Prostate gland (tissue), 2 donors: ENCODE results near the gene STRA8. TPM values are rescaled to one million over a fixed set of nuclear protein-coding genes. Genes with fewer than 3 reads are reported as not detected.
"Not testable (repeated sequence)": the region's sequence is repeated elsewhere in the genome, so short reads cannot be mapped to it uniquely, and the experiment has no call there.

Experiments used
- DNase-seq: peaks from one replicate; pipeline ENCODE4 v3.0.0-alpha.2; 2019; ENCODE audit warnings: low spot score
- H3K27ac ChIP-seq, 2 donors: fragments of 200-600 bp; sonication (generic); 2 replicates each; pipeline ENCODE4 v1.5.1; 2017 to 2019
- H3K27me3 ChIP-seq: fragments of 200-600 bp; sonication (generic); replicated peaks from 2 replicates; pipeline ENCODE4 v1.5.1; 2019; ENCODE audit not compliant: insufficient read depth
- H3K36me3 ChIP-seq, 2 donors: fragments of 200-600 bp; sonication (generic); 1 replicate in 1 of 2; 2 replicates in 1 of 2; pipeline versions ENCODE4 v1.5.1 to v1.8.1; 2017 to 2019
- H3K4me1 ChIP-seq: fragments of 200-600 bp; sonication (generic); replicated peaks from 2 replicates; pipeline ENCODE4 v1.5.1; 2019
- H3K4me3 ChIP-seq, 2 donors: fragments of 200-600 bp; sonication (generic); 2 replicates each; pipeline ENCODE4 v1.5.1; 2017 to 2019
- H3K9me3 ChIP-seq: fragments of 200-600 bp; sonication (generic); 2 replicates; pipeline ENCODE4 v1.5.1; 2017
- POLR2A ChIP-seq: fragments of 450-650 bp; IDR thresholded peaks from one replicate; pipeline ENCODE4 v1.6.1; 2016; ENCODE audit warnings: antibody characterized with exemption, mild to moderate bottlenecking
- POLR2AphosphoS5 ChIP-seq: sonication (generic); formaldehyde crosslinking; IDR thresholded peaks from one replicate; pipeline ENCODE4 v1.6.1; 2017; ENCODE audit warnings: antibody characterized with exemption
- WGBS: methylation state at CpG from one replicate; pipeline ENCODE4 v1.1.5; 2018; 5-methylcytosine and 5-hydroxymethylcytosine counted together
- intact Hi-C: fragments of 100-400 bp; cut with DNase I; formaldehyde crosslinking; loops from one replicate; pipeline ENCODE4 v1.14.2; 2022
- total RNA-seq, 2 donors: library from RNA; depleted of rRNA; stranded (reverse); fragments of >200 nt; gene quantifications; one replicate each; pipeline ENCODE4 v1.1.0, GENCODE V29; 2016
- TF ChIP-seq, protein P1 (sequence below), 4 experiments: fragments of 200-600 bp in 2 of 4; fragments of 450-650 bp in 2 of 4; sonication (generic) in 2 of 4; IDR thresholded peaks; 1 replicate in 3 of 4; 2 replicates in 1 of 4; pipeline ENCODE4 v1.5.1; 2016 to 2019; ENCODE audit warnings: antibody characterized with exemption in 4 of 4, mild to moderate bottlenecking in 2 of 4, moderate library complexity in 2 of 4

STRA8 gene
- total RNA-seq, 2 donors from 2014 or later, result not detected

DNA sequence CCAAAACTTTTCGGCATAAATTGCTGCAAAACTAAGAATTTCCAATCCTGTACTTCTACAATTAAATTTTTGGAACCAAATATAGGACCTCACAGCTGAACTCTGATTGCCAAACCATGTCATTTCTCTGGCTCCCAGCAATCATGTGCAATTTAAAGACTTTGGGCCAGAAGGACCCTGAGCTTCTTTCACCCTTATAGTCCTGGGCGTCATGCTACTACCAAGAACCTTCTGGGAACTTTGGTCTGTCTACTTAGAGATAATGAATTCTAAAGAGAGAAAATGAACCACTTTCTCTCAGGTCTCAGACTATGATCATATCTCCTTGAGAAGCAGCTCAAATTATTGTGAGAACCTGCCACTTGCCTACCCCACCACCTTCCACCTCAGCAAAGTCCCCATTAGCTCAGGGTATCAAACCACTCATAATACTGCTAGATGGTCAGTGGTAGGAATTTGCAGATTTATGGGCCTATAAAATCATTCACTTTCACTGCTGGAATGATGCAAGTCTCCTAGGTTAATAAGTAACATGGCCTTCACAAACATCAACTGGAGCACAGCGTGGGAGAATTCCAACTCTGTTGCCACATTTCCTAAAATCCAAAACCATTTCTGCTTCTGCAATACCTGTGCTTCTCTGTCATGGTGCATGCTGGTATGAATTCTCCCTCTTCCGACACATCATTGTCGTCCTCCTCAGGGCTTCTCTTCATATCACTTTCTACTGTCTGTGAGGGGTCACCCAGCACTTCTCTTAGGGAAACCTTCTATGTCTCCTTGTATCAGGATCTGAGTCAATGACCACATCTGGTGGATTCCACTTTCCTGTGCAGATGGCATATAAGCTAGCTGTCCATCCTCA lies 15.8 kb upstream of the STRA8 start:
- Histone ChIP-seq H3K27ac (no peak overlapping the region), H3K9me3 (no peaks in the 10 kb centered on the region), H3K4me1 (no peaks in the 10 kb centered on the region), H3K4me3 (no peak overlapping the region), H3K36me3 (no peaks in the 10 kb centered on the region), H3K27me3 (no peaks in the 10 kb centered on the region)
- intact Hi-C loops, result no loop called here
- 78% methylated on average over 5 of the region's 5 CpGs for WGBS
- TF ChIP-seq POLR2A (no peak), POLR2AphosphoS5 (peak; percentile 7)
- TF ChIP-seq, protein P1, sequence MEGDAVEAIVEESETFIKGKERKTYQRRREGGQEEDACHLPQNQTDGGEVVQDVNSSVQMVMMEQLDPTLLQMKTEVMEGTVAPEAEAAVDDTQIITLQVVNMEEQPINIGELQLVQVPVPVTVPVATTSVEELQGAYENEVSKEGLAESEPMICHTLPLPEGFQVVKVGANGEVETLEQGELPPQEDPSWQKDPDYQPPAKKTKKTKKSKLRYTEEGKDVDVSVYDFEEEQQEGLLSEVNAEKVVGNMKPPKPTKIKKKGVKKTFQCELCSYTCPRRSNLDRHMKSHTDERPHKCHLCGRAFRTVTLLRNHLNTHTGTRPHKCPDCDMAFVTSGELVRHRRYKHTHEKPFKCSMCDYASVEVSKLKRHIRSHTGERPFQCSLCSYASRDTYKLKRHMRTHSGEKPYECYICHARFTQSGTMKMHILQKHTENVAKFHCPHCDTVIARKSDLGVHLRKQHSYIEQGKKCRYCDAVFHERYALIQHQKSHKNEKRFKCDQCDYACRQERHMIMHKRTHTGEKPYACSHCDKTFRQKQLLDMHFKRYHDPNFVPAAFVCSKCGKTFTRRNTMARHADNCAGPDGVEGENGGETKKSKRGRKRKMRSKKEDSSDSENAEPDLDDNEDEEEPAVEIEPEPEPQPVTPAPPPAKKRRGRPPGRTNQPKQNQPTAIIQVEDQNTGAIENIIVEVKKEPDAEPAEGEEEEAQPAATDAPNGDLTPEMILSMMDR (IDR thresholded peaks at IDR 0.05), result no peak
- no peak for DNase-seq

DNA sequence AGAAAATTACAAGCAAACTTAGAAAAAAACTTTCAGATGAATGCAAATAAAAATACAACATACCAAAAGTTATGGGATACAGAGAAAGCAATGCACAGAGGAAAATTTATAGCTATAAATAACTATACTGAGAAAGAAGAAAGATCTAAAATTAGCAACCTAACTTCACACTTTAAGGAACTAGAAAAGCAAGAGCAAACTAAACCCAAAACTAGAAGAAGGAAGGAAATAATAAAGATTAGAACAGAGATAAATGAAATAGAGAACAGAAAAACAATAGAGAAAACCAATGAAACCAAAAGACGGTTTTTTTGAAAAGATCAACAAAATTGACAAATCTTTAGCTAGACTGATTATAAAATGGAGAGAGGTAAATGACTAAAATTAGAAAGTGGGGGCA lies 9.6 kb upstream of the STRA8 start:
- intact Hi-C loops, result no loop called here
- 25% methylated on average over 1 of the region's 1 CpG for WGBS
- Histone ChIP-seq H3K27ac (no peak overlapping the region), H3K27me3 (no peaks in the 10 kb centered on the region), H3K4me1 (no peaks in the 10 kb centered on the region), H3K36me3 (no peaks in the 10 kb centered on the region), H3K4me3 (no peak overlapping the region), H3K9me3 (no peaks in the 10 kb centered on the region)
- TF ChIP-seq POLR2AphosphoS5 (no peak), POLR2A (no peak)
- TF ChIP-seq, protein P1 (IDR thresholded peaks at IDR 0.05), result no peak
- DNase-seq, result no peak

DNA sequence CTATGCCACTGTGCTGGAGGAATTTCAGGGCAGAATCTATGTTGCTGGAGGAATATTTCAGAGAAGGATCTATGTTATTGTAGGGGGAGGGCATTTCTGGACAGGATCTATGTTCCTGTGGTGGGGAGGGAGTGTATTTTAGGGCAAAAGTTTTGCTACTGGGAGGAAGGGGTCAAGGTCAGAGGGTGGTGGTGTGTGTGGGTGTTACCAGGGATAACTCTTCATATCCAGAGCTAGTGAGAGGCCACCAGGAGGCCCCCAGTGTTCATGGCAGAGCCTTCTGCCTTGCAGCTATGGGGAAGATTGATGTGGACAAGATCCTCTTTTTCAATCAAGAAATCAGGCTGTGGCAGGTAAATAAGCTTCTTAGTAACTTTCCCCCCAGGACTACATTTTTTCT lies 2.0 kb upstream of the STRA8 start:
- TF ChIP-seq, protein P1 (IDR thresholded peaks at IDR 0.05), result no peak
- Histone ChIP-seq H3K36me3 (no peaks in the 10 kb centered on the region), H3K9me3 (no peaks in the 10 kb centered on the region), H3K27ac (no peak overlapping the region), H3K27me3 (no peaks in the 10 kb centered on the region), H3K4me3 (no peak overlapping the region), H3K4me1 (no peaks in the 10 kb centered on the region)
- intact Hi-C loops, result no loop called here
- DNase-seq, result no peak

DNA sequence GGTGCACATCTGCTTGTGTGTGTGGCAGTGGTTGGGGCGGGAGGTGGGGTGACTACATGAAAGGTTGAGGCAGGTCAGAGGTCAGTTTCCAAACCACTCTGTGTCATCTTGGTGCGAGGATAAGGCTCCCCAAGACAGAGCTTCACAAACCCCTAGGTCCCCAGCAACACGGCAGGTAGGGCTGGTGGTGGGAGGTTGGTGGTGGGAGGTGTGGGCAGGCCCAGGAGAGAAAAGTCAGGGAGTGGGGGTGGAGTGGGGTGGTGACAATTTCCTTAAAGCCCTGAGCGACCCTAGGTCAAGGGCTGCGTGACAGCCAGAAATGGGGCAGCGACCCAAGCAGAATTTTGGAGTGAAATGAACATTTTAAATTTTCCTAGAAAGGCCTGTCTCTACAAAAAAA lies 1.6 kb upstream of the STRA8 start:
- whole genome bisulfite sequencing, result 96% methylated on average over 6 of the region's 6 CpGs
- no peak for TF ChIP-seq POLR2A
- no peak for TF ChIP-seq POLR2AphosphoS5
- TF ChIP-seq, protein P1 (IDR thresholded peaks at IDR 0.05), result no peak
- no peaks in the 10 kb centered on the region for H3K36me3 ChIP-seq
- H3K4me3 ChIP-seq, result no peak overlapping the region
- intact Hi-C loops, result no loop called here
- no peak overlapping the region for H3K27ac ChIP-seq
- no peaks in the 10 kb centered on the region for H3K27me3 ChIP-seq
- no peaks in the 10 kb centered on the region for H3K9me3 ChIP-seq
- no peaks in the 10 kb centered on the region for H3K4me1 ChIP-seq
- no peak for DNase-seq

DNA sequence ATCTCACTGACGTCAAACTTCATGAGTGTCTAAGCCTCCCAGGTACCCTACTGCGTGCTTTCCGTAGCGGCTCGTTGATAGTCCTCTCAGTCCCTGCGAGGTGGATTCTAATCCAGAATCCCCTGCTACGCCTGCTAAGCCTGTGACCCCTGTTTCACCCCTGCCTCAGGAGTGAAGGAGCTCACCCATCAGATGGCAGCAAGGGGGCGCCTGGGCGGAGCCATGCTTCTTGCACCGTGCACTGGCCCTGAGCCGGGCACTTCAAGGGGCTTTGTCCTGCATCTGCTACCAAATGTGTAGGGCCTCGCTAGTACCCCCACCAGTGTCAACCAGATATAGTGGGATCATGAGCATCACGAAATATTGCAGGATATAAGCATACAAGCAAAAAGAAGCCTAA lies 918 bp upstream of the STRA8 start:
- Histone ChIP-seq H3K27me3 (no peaks in the 10 kb centered on the region), H3K4me1 (no peaks in the 10 kb centered on the region), H3K27ac (no peak overlapping the region), H3K9me3 (no peaks in the 10 kb centered on the region), H3K4me3 (no peak overlapping the region), H3K36me3 (no peaks in the 10 kb centered on the region)
- TF ChIP-seq, protein P1 (IDR thresholded peaks at IDR 0.05), result no peak
- TF ChIP-seq POLR2AphosphoS5 (no peak), POLR2A (no peak)
- DNase-seq, result no peak
- intact Hi-C loops, result no loop called here
- WGBS, result 93% methylated on average over 13 of the region's 13 CpGs

DNA sequence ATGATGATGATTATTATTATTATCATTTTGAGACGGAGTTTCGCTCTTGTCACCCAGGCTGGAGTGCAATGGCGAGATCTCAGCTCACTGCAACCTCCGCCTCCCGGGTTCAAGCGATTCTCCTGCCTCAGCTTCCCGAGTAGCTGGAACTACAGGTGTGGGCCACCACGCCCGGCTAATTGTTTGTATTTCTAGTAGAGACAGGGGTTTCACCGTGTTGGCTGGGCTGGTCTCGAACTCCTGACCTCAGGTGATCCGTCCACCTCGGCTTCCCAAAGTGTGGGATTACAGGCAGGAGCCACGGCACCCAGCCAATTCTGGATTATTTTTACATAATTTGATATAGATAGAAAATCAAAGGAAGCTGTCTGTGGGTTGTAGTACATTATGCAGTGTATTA lies 457 bp downstream of the STRA8 start:
- H3K27me3 ChIP-seq, H3K4me3 ChIP-seq, H3K9me3 ChIP-seq, DNase-seq, H3K4me1 ChIP-seq, intact Hi-C loops, H3K27ac ChIP-seq, H3K36me3 ChIP-seq: not testable (repeated sequence)
- 87% methylated on average over 14 of the region's 14 CpGs for WGBS
